Astrocyte of the spinal cord (primary cell): Measurements from ENCODE around the gene DHX40.
A peak's percentile ranks its signal among the peaks of the same experiment; 100 is the strongest.

Experiments
- DNase-seq: peaks from one replicate; pipeline ENCODE4 v3.0.0; 2011; ENCODE audit warnings: low read depth, low spot score
- H3K4me3 ChIP-seq: 2 replicates; pipeline ENCODE4 v1.5.1; 2011; ENCODE audit warnings: low read depth, mild to moderate bottlenecking, low read length, moderate library complexity
- CTCF ChIP-seq: IDR thresholded peaks from 2 replicates; pipeline ENCODE4 v1.5.1; 2012; ENCODE audit warnings: low read depth, mild to moderate bottlenecking, low read length, inconsistent platforms
- in situ Hi-C: cut with HindIII; loops from 2 replicates; pipeline ENCODE4 v1.10.0; 2017; ENCODE audit warnings: low sequenced_read_pairs

The DHX40 gene

DNA sequence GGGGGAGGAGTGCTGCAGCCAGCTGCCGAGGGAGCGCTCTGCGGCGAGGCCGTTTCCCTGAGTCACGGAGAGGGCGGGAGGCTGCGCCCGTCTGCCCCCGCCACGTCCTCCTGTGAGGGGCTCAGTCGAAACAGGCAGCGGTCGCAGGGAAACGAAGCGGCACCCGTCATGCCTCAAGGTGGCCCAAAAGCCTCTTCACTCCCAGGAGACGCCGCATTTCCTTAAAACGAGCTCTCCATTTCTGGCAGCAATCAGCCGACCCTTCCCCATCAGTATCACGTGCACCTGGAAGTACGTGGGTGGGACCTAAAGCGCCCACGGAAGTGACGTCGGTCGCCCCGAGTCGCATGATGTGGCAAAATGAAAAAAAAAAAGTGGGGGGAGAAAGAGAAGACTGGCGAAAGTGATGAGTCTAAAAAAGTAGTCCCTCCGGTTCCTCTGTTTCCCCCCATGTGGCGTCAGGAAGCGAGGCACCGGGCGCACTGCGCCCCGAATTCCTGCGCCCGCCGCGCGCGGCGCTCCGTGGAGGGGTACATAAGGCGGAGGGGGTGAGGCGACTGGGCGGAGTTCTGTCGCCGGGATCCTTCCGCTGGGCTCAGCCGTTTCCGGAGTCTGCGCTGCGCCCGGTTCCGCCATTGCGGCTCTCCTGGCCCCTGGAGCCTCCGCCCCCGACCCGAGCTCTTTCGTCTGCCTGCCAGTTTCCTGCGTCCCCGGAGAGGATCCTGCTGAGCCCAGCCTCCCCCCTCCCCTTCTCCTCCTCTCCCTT is 54.1 kb downstream of the DHX40 start, which contains the start of gene CLTC:
Gene CLTC (plus strand): TSS at position 598 of the 766 bp plus-strand sequence. CDS start 237 bp downstream, outside the sequence.
- peak within 1 kb of the TSS; percentile 95 for H3K4me3 ChIP-seq
- DNase-seq, result peak; percentile 99
- in situ Hi-C loops, result no loop called here
- no peak for TF ChIP-seq CTCF

- no peak for DNase-seq
- TF ChIP-seq CTCF, result no peak
- H3K4me3 ChIP-seq, result peak overlapping the region; percentile 95
- in situ Hi-C loops, result no loop called here
Observed at GRCh38 chr17:59620064-59620359, 54.6 kb downstream of the DHX40 start.

DNA sequence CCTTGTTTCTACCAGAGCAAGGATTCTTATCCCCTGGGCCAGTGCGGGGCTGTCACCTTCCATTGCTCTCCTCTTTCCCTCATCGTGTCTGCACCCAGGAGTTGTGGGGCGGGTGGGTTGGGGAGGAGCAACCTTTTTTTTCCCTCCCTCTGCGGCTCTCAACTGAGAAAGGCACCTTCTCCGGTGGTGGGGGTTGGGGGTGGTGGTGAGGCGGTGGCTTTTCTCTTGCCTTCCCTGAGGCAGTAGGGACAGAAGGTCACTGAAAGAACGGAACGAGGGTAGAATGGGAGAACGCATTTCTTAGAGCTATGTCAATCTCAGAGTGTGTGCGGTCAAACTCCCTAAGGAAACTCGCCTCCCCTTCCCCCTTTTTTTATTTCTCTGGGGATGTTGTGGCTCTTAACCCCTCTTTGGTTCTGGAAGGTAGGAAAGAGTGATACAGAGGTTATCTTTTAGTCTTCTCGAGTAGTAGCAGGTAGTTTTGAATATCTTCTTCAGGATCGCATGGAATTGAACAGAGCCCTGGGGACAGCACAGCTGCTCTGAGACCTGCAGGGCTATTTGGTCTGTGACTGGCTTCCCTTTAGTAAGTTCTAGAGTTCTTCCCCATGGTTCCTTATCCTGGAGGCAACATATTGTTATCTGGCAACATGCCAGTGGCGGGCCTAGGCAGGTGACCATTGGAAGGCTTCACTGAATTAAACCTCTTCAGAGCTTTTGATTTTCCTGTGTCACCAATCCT is 55.3 kb downstream of the DHX40 start:
- in situ Hi-C loops, result no loop called here
- DNase-seq, result peak; percentile 32

DNA sequence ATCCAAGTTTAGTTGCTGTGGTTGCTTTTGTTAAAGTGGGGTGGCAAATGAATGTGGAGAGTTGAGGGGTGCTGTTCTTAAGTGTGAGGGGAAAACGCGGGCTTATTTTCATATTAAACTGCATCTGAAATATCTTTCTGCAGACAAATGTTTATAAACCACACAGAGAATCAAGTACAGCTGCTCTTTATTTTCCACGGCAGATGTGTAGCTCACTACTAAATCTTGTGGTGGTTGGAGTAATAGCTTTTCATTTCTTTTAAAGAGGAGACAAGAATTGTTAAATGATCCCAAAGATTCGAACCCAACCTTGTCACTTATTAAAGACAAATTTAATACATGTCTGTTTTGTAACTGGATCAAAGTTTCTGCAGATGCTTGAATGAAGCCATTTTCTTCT is 56.4 kb downstream of the DHX40 start:
- in situ Hi-C loops, result no loop called here
- no peak for TF ChIP-seq CTCF
- H3K4me3 ChIP-seq, result peak overlapping the region; percentile 95
- DNase-seq, result no peak

More for the DNA sequence above, 55.3 kb downstream of the DHX40 start:
- TF ChIP-seq CTCF, result no peak
- peak overlapping the region; percentile 95 for H3K4me3 ChIP-seq

DNA sequence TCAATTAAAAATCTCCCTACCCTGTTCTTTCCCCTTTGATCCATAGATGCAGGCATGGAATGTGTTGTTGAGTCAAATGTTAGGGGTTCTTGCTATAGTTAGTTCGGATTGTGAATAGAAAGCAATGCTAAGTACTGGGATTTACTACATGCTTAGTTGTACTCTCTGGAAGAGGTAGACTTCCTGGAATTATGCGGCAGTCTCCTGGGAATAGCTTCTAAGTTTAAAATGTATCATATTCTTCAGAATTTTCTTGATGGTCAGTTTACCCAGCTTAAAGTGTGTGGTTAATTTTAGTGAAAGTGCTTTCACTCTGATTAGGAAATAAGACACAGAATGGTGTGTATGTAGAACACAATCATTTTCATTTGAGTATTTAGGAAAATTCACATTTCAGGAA is 57.7 kb downstream of the DHX40 start:
- no peak overlapping the region for H3K4me3 ChIP-seq
- TF ChIP-seq CTCF, result no peak
- in situ Hi-C loops, result no loop called here
- DNase-seq, result no peak

GRCh38 chr17:59626756-59627155 is 61.3 kb downstream of the DHX40 start:
- in situ Hi-C loops, result no loop called here
- no peak for DNase-seq
- no peak for TF ChIP-seq CTCF
- no peak overlapping the region for H3K4me3 ChIP-seq
